HTR-8/SVneo (cell line): ENCODE measurements around the gene HYCC1.
"Not testable (repeated sequence)": the region's sequence is repeated elsewhere in the genome, so short reads cannot be mapped to it uniquely, and the experiment has no call there.

Source experiments
- DNase-seq: peaks from one replicate; pipeline ENCODE4 v3.0.0; 2011; ENCODE audit warnings: low spot score, mixed read lengths; ENCODE audit not compliant: insufficient read length
- FAIRE-seq: peaks from 2 replicates; lab custom pipeline; 2011; peaks lifted over from hg19 to GRCh38; lab: Jason Lieb, UNC

HYCC1 gene

GRCh38 chr7:22990588-22990949, 23.4 kb downstream of the HYCC1 start:
- no peak for FAIRE-seq
- peak; percentile 25 for DNase-seq

DNA sequence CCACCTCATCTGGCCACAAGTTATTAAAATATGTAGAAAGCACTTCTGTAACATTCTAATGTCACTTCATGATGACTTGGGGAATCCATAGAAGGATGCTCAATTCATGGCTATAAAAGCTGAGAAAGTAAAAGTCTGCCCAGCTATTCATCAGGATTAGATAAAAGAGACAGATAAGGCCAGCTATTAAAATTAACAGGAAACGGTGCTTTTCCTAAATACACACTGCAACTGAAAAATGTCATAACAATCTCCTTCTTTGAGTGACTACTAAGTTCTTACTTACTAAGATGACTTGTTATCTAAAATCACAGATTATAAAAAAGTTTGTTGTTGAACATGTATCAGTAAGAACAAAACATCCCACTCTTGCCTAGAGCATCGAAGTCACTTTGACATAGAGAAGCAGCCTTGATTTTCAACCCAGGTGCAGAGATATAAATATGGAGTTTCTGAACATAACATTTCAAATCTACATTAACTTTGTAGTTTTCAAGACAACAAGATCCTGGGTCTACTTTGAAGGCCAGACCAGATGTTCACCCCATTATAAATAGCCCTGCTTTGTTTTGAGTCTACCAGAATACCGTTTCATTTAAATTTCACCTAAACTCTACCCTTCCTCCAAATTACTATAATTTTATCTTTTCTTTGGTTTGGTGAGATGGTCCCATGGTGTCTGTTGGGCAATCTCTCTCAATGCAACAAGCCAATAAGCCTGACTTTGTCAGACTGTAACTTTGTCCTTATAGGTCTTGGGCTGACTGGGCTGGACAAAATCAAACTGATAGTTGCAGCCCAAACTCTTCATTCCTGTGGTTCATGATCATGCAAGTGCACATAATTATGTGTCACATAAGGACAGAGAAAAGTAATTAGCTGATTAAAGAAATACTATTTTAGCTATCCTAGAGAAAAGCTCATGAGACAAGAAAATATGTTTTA, 24.0 kb downstream of the HYCC1 start:
- FAIRE-seq (no peak), DNase-seq (no peak)

- FAIRE-seq (no peak), DNase-seq (no peak)
Observed at GRCh38 chr7:22985436-22985835, 28.5 kb downstream of the HYCC1 start.

- DNase-seq, result no peak
Observed at GRCh38 chr7:22983257-22983855, 30.6 kb downstream of the HYCC1 start.

GRCh38 chr7:22980422-22980821, 33.5 kb downstream of the HYCC1 start:
- no peak for FAIRE-seq
- no peak for DNase-seq

More at GRCh38 chr7:22983257-22983855, 30.6 kb downstream of the HYCC1 start:
- no peak for FAIRE-seq

GRCh38 chr7:22979861-22980260, 34.1 kb downstream of the HYCC1 start:
- no peak for FAIRE-seq
- DNase-seq, result no peak

GRCh38 chr7:22979251-22979650, 34.7 kb downstream of the HYCC1 start:
- no peak for DNase-seq
- FAIRE-seq, result no peak

DNA sequence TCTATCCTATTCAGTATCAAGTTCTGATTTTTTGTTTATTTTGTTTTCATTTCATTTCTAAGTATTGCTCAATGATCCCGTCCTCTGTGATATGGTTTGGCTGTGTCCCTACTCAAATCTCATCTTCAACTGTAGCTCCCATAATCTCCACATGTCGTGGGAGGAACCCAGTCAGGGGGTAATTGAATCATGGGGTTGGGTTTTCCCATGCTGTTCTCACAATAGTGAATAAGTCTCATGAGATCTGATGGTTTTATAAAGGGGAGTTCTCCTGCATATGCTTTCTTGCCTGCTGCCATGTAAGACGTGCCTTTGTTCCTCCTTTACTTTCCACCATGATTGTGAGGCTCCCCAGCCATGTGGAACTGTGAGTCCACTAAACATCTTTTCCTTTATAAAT, 39.3 kb downstream of the HYCC1 start:
- not testable (repeated sequence) for DNase-seq, FAIRE-seq

- no peak for FAIRE-seq
- DNase-seq, result no peak
Observed at GRCh38 chr7:22972207-22972606, 41.7 kb downstream of the HYCC1 start.

- no peak for FAIRE-seq
Observed at GRCh38 chr7:22969010-22969431, 44.9 kb downstream of the HYCC1 start.

More at GRCh38 chr7:22969010-22969431, 44.9 kb downstream of the HYCC1 start:
- no peak for DNase-seq
